ENCODE results near the gene OR4M1. TPM values are rescaled to one million over a fixed set of nuclear protein-coding genes. Genes with fewer than 3 reads are reported as not detected.
"Not testable (repeated sequence)": the region's sequence is repeated elsewhere in the genome, so short reads cannot be mapped to it uniquely, and the experiment has no call there.

OR4M1 gene
- polyA plus RNA-seq, 1 donor from 2014 or later: not detected

- H3K36me3 ChIP-seq (ENCODE audit: insufficient read depth, low read length): no peaks in the 10 kb centered on the region
- H3K9me2 ChIP-seq (ENCODE audit: insufficient read depth, low read length): no peaks in the 10 kb centered on the region
- H3K9me3 ChIP-seq (ENCODE audit: low read length): peaks cover 6% of the 10 kb centered on the region
- no peak overlapping the region for H3K4me2 ChIP-seq (ENCODE audit: low read length)
- no peak overlapping the region for H3K9ac ChIP-seq (ENCODE audit: low read length)
- no peaks in the 10 kb centered on the region for H3F3A ChIP-seq (ENCODE audit: insufficient read depth, low read length, poor library complexity, severe bottlenecking)
- H4K20me1 ChIP-seq (ENCODE audit: insufficient read depth): no peaks in the 10 kb centered on the region
- H3K79me2 ChIP-seq (replicated peaks; ENCODE audit: insufficient read depth, low read length): no peaks in the 10 kb centered on the region
- TF ChIP-seq EP300 (conservative IDR thresholded peaks at IDR 0.05; ENCODE audit: poor library complexity, severe bottlenecking): no peak
- no peak for TF ChIP-seq TAF1 (IDR thresholded peaks at IDR 0.05; ENCODE audit: low read depth)
- H3K27me3 ChIP-seq (ENCODE audit: insufficient read depth, low read depth, low read length): no peaks in the 10 kb centered on the region
- H2AFZ ChIP-seq (ENCODE audit: low read depth, low read length): no peak overlapping the region
- no peak overlapping the region for H3K27ac ChIP-seq (ENCODE audit: low read length)
- no peak overlapping the region for H3K4me3 ChIP-seq (ENCODE audit: low read length)
These were observed 27.8 kb downstream of the OR4M1 start for GRCh38 chr14:19801118-19801464.

GRCh38 chr14:19803470-19803869 lies 30.2 kb downstream of the OR4M1 start, which contains the start of gene OR4N2:
OR4N2 (plus strand) TSS chr14:19803770; CDS start chr14:19827449, 23,679 bp downstream.
- H3K4me2 ChIP-seq (ENCODE audit: low read length); H2AFZ ChIP-seq (ENCODE audit: low read depth, low read length); H3K4me3 ChIP-seq (ENCODE audit: low read length); H3K27me3 ChIP-seq (ENCODE audit: insufficient read depth, low read depth, low read length); H3K9ac ChIP-seq (ENCODE audit: low read length); H3K9me3 ChIP-seq (ENCODE audit: low read length); H3K36me3 ChIP-seq (ENCODE audit: insufficient read depth, low read length); H3K9me2 ChIP-seq (ENCODE audit: insufficient read depth, low read length); H4K20me1 ChIP-seq (ENCODE audit: insufficient read depth); H3K79me2 ChIP-seq (replicated peaks; ENCODE audit: insufficient read depth, low read length); H3K27ac ChIP-seq (ENCODE audit: low read length); H3F3A ChIP-seq (ENCODE audit: insufficient read depth, low read length, poor library complexity, severe bottlenecking): not testable (repeated sequence)

DNA sequence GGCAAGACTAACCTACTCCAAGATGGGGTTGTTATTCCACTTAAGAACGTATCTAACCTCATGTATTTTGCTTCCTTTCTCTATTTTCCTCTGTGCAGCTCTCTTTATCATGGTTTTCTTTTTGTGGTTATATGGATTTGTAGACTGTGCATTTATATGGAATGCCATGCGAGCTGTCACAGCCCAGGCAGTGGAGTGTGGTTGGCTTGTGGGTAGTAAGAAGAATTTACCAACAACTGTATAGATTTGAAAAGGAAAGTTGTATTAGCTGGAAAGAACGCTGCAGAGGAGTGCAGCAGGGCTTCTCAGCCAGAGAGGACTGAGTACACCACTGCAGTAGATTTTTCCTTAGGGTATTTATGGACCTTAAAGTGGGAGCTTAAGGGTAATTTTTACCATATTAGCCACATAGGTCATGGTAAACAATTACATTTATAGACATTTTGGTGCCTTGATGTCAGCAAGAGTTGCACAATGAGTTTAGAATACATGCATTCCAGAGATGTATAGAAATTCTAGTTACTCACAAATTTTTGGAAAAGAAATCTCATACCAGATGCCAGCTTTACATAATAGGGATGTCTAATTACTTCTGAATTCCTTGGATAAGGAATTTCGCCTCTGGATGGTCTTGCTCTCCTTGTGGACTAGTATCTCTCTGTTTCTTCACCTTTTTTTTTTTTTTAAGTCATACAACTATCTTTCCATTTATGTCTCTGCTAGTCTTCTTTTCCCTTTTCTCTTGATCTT lies 40.0 kb downstream of the OR4M1 start:
- not testable (repeated sequence) for H4K20me1 ChIP-seq (ENCODE audit: insufficient read depth); H3F3A ChIP-seq (ENCODE audit: insufficient read depth, low read length, poor library complexity, severe bottlenecking); H2AFZ ChIP-seq (ENCODE audit: low read depth, low read length); H3K4me2 ChIP-seq (ENCODE audit: low read length); H3K4me3 ChIP-seq (ENCODE audit: low read length); H3K79me2 ChIP-seq (replicated peaks; ENCODE audit: insufficient read depth, low read length); H3K9ac ChIP-seq (ENCODE audit: low read length); H3K27ac ChIP-seq (ENCODE audit: low read length); H3K9me3 ChIP-seq (ENCODE audit: low read length); H3K27me3 ChIP-seq (ENCODE audit: insufficient read depth, low read depth, low read length); H3K36me3 ChIP-seq (ENCODE audit: insufficient read depth, low read length); H3K9me2 ChIP-seq (ENCODE audit: insufficient read depth, low read length)

DNA sequence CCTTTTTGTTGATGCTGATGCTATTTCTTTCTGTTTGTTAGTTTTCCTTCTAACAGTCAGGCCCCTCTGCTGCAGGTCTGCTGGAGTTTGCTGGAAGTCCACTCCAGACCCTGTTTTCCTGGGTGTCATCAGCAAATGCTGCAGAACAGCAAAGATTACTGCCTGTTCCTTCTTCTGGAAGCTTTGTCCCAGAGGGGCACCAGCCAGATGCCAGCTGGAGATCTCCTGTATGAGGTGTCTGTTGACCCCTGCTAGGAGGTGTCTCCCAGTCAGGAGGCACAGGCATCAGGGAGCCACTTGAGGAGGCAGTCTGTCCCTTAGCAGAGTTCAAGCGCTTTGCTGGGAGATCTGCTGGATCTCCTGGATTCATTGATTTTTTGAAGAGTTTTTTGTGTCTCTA lies 46.6 kb downstream of the OR4M1 start:
- H3K4me2 ChIP-seq (ENCODE audit: low read length); H3K9me3 ChIP-seq (ENCODE audit: low read length): not testable (repeated sequence)

GRCh38 chr14:19821016-19821415 lies 47.7 kb downstream of the OR4M1 start:
- H3K36me3 ChIP-seq (ENCODE audit: insufficient read depth, low read length); H3K4me3 ChIP-seq (ENCODE audit: low read length); H3K27ac ChIP-seq (ENCODE audit: low read length); H3K79me2 ChIP-seq (replicated peaks; ENCODE audit: insufficient read depth, low read length); H3K4me2 ChIP-seq (ENCODE audit: low read length); H4K20me1 ChIP-seq (ENCODE audit: insufficient read depth); H3K9ac ChIP-seq (ENCODE audit: low read length); H3K27me3 ChIP-seq (ENCODE audit: insufficient read depth, low read depth, low read length); H3K9me2 ChIP-seq (ENCODE audit: insufficient read depth, low read length); H2AFZ ChIP-seq (ENCODE audit: low read depth, low read length); H3F3A ChIP-seq (ENCODE audit: insufficient read depth, low read length, poor library complexity, severe bottlenecking); H3K9me3 ChIP-seq (ENCODE audit: low read length): not testable (repeated sequence)

More for the DNA sequence above, 46.6 kb downstream of the OR4M1 start:
- H3F3A ChIP-seq (ENCODE audit: insufficient read depth, low read length, poor library complexity, severe bottlenecking); H4K20me1 ChIP-seq (ENCODE audit: insufficient read depth); H2AFZ ChIP-seq (ENCODE audit: low read depth, low read length); H3K4me3 ChIP-seq (ENCODE audit: low read length); H3K36me3 ChIP-seq (ENCODE audit: insufficient read depth, low read length); H3K9me2 ChIP-seq (ENCODE audit: insufficient read depth, low read length); H3K9ac ChIP-seq (ENCODE audit: low read length); H3K27ac ChIP-seq (ENCODE audit: low read length); H3K27me3 ChIP-seq (ENCODE audit: insufficient read depth, low read depth, low read length); H3K79me2 ChIP-seq (replicated peaks; ENCODE audit: insufficient read depth, low read length): not testable (repeated sequence)

All from neural cell (in vitro differentiated cells).